ENCODE measurements around the gene C1QTNF2. TPM values are rescaled to one million over a fixed set of nuclear protein-coding genes. Genes with fewer than 3 reads are reported as not detected.

C1QTNF2 gene
- total and polyA plus RNA-seq, 2 of the 4 experiments (the other 2 are of a cell fraction): 0.72 to 1.2 TPM

DNA sequence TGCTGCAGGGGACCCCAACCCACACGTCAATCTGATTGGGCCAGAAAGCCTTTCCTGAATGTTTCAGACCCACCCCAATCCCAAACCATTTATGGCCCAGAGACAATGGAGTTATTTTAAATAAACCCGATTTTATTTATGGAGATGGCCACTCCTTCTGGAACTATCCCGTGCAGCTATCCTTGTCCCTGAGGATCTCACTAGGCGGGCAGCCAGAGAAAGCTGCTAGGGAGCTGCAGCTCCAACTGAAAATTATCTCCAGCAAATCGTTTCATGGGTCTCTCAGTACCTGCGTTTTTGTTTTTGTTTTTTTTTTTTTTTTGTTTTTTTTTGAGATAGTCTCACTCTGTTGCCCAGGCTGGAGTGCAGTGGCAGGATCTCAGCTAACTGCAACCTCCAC is 23.0 kb downstream of the C1QTNF2 start:
- no peak overlapping the region for H4K8ac ChIP-seq (ENCODE audit: low read depth in 2 of 2, low read length in 2 of 2)
- H4K20me1 ChIP-seq (ENCODE audit: insufficient read depth, low read length): no peaks in the 10 kb centered on the region
- H3K4me2 ChIP-seq (ENCODE audit: low read depth, low read length): no peak overlapping the region
- no peak overlapping the region for H2AK5ac ChIP-seq (ENCODE audit: low read depth, low read length)
- no peak overlapping the region for H3K56ac ChIP-seq (ENCODE audit: extremely low read depth, insufficient read depth, low read length)
- no CpG with 5 or more reads among the region's 6 CpGs for WGBS, 2 experiments (ENCODE audit: extremely low coverage in 2 of 2, insufficient read length in 1 of 2)
- H3K4ac ChIP-seq (ENCODE audit: low read depth, low read length): no peak overlapping the region
- H3K9ac ChIP-seq (ENCODE audit: low read depth, low read length): no peak overlapping the region
- H3K18ac ChIP-seq (ENCODE audit: low read depth, low read length): no peak overlapping the region
- no peak overlapping the region for H3K27ac ChIP-seq (ENCODE audit: insufficient read depth, low read length)
- intact Hi-C loops (cut with micrococcal nuclease): loop anchor here (5.0 kb wide), 1 partner anchor 905 kb away; no protein-coding TSS in a partner anchor
- H3K9me1 ChIP-seq (ENCODE audit: insufficient read depth, low read length): peaks cover under 1% of the 10 kb centered on the region; the same call in 1 of the 2 replicates
- H3K27me3 ChIP-seq (ENCODE audit: control insufficient read depth, insufficient read depth, low read length): no peaks in the 10 kb centered on the region
- no peak overlapping the region for H3K14ac ChIP-seq (replicated peaks; ENCODE audit: low read depth, low read length)
- H2BK20ac ChIP-seq (ENCODE audit: low read depth, low read length): no peak overlapping the region
- H2AFZ ChIP-seq (replicated peaks; ENCODE audit: low read length, poor library complexity): no peak overlapping the region
- no peak overlapping the region for H2BK5ac ChIP-seq (ENCODE audit: low read depth, low read length, poor library complexity, severe bottlenecking)
- no peak overlapping the region for H2BK15ac ChIP-seq (ENCODE audit: low read depth, low read length)
- in situ Hi-C loops (cut with MboI; ENCODE audit: low sequenced_read_pairs): loop anchor here (5.0 to 25.0 kb wide), 2 partner anchors 325 to 910 kb away; no protein-coding TSS in a partner anchor
- no peaks in the 10 kb centered on the region for H3K9me3 ChIP-seq (ENCODE audit: control insufficient read depth, insufficient read depth, low read length)
- H4K91ac ChIP-seq (ENCODE audit: insufficient read depth, low read depth, low read length): no peak overlapping the region
- TF ChIP-seq RAD21 (IDR thresholded peaks at IDR 0.05; ENCODE audit: low read length) (no peak), RCOR1 (IDR thresholded peaks at IDR 0.05; ENCODE audit: insufficient replicate concordance, low read length) (no peak), CEBPB (IDR thresholded peaks at IDR 0.05; ENCODE audit: low read depth, low read length) (no peak), MAZ (IDR thresholded peaks at IDR 0.05; ENCODE audit: borderline replicate concordance, low read depth, low read length) (no peak), MAFK (IDR thresholded peaks at IDR 0.05; ENCODE audit: low read depth, low read length) (no peak), POLR2A (IDR thresholded peaks at IDR 0.05; ENCODE audit: low read depth, low read length) (no peak), NFE2L2 (IDR thresholded peaks at IDR 0.05; ENCODE audit: low read depth, low read length) (no peak), RFX5 (IDR thresholded peaks at IDR 0.05; ENCODE audit: low read depth, low read length) (no peak), MXI1 (IDR thresholded peaks at IDR 0.05; ENCODE audit: borderline replicate concordance, low read depth, low read length) (no peak), CHD1 (IDR thresholded peaks at IDR 0.05; ENCODE audit: low read depth, low read length) (no peak), FOS (IDR thresholded peaks at IDR 0.05; ENCODE audit: low read depth, low read length) (no peak)
- TF ChIP-seq, protein P1, sequence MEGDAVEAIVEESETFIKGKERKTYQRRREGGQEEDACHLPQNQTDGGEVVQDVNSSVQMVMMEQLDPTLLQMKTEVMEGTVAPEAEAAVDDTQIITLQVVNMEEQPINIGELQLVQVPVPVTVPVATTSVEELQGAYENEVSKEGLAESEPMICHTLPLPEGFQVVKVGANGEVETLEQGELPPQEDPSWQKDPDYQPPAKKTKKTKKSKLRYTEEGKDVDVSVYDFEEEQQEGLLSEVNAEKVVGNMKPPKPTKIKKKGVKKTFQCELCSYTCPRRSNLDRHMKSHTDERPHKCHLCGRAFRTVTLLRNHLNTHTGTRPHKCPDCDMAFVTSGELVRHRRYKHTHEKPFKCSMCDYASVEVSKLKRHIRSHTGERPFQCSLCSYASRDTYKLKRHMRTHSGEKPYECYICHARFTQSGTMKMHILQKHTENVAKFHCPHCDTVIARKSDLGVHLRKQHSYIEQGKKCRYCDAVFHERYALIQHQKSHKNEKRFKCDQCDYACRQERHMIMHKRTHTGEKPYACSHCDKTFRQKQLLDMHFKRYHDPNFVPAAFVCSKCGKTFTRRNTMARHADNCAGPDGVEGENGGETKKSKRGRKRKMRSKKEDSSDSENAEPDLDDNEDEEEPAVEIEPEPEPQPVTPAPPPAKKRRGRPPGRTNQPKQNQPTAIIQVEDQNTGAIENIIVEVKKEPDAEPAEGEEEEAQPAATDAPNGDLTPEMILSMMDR (conservative IDR thresholded peaks at IDR 0.05; ENCODE audit: low read depth, low read length): no peak
- TF ChIP-seq, protein P2, sequence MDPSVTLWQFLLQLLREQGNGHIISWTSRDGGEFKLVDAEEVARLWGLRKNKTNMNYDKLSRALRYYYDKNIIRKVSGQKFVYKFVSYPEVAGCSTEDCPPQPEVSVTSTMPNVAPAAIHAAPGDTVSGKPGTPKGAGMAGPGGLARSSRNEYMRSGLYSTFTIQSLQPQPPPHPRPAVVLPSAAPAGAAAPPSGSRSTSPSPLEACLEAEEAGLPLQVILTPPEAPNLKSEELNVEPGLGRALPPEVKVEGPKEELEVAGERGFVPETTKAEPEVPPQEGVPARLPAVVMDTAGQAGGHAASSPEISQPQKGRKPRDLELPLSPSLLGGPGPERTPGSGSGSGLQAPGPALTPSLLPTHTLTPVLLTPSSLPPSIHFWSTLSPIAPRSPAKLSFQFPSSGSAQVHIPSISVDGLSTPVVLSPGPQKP (IDR thresholded peaks at IDR 0.05; ENCODE audit: borderline replicate concordance, low read depth, low read length): no peak
- H3K23ac ChIP-seq (ENCODE audit: low read depth, low read length): no peak overlapping the region
- BruUV-seq (replicated peaks): no TSS peak
- DNase-seq: no peak
- no peak for ATAC-seq (ENCODE audit: low read depth)
- CTCF ChIA-PET: interaction anchor here (0.7 kb wide), 1 partner anchor 522 kb away, joined by 4 read pairs; no protein-coding TSS in a partner anchor
- dilution Hi-C loops (cut with HindIII; ENCODE audit: low sequenced_read_pairs, unreplicated experiment): no loop called here
- no peaks in the 10 kb centered on the region for H3K36me3 ChIP-seq (ENCODE audit: control insufficient read depth, insufficient read depth, low read length)
- H3K4me1 ChIP-seq (ENCODE audit: control insufficient read depth, insufficient read depth, low read length): peaks cover 2% of the 10 kb centered on the region; the same call in 1 of the 2 replicates
- H3K79me1 ChIP-seq (ENCODE audit: low read depth in 1 of 2, low read length in 2 of 2): no peaks in the 10 kb centered on the region
- POLR2A ChIA-PET (ENCODE audit: unreplicated experiment): no interaction called here
- no peak overlapping the region for H4K5ac ChIP-seq (ENCODE audit: low read depth, low read length)
- H3K4me3 ChIP-seq (ENCODE audit: insufficient read depth, low read depth, low read length): no peak overlapping the region
- H2BK120ac ChIP-seq (ENCODE audit: low read depth, low read length): no peak overlapping the region
- no peak overlapping the region for H2AK9ac ChIP-seq (replicated peaks; ENCODE audit: low read depth, low read length, poor library complexity)
